ENCODE data around the gene CDYL2.

- TF ChIP-seq EZH2phosphoT487 (IDR thresholded peaks at IDR 0.05; ENCODE audit: insufficient read depth, low read depth) (no peak), EZH2 (IDR thresholded peaks at IDR 0.05; ENCODE audit: insufficient read depth, poor library complexity, severe bottlenecking) (no peak)
These were observed 185.3 kb downstream of the CDYL2 start for GRCh38 chr16:80618862-80619648.
